GM12878 (cell line): Measurements from ENCODE around the gene SLCO2B1.

ENCODE experiments used
- CREB1 ChIP-seq: IDR thresholded peaks from 2 replicates; pipeline ENCODE4 v1.6.1; 2012; ENCODE audit warnings: low read depth, mild to moderate bottlenecking, inconsistent platforms
- POLR2A ChIP-seq: IDR thresholded peaks from 2 replicates; pipeline ENCODE4 v1.6.1; 2011; ENCODE audit warnings: low read depth, mild to moderate bottlenecking, low read length
- RAD21 ChIP-seq: IDR thresholded peaks from 2 replicates; pipeline ENCODE4 v1.6.1; 2011; ENCODE audit warnings: mild to moderate bottlenecking, low read depth, low read length, moderate library complexity; ENCODE audit not compliant: insufficient read depth
- TAF1 ChIP-seq: IDR thresholded peaks from 2 replicates; pipeline ENCODE4 v1.6.1; 2011; ENCODE audit warnings: mild to moderate bottlenecking, low read depth, low read length, borderline replicate concordance
- TF ChIP-seq, protein P1 (sequence below), 3 experiments: IDR thresholded peaks in 2 of 3; conservative IDR thresholded peaks in 1 of 3; 2 replicates each; pipeline ENCODE4 v1.5.1; 2011; ENCODE audit warnings: low read depth in 3 of 3, low read length in 3 of 3, mild to moderate bottlenecking in 3 of 3, control low read depth in 2 of 3, moderate library complexity in 2 of 3, inconsistent platforms in 1 of 3, mixed read lengths in 1 of 3; ENCODE audit not compliant: control insufficient read depth in 2 of 3, insufficient read depth in 1 of 3; ENCODE audit errors: extremely low read depth in 1 of 3

- TF ChIP-seq, protein P1, sequence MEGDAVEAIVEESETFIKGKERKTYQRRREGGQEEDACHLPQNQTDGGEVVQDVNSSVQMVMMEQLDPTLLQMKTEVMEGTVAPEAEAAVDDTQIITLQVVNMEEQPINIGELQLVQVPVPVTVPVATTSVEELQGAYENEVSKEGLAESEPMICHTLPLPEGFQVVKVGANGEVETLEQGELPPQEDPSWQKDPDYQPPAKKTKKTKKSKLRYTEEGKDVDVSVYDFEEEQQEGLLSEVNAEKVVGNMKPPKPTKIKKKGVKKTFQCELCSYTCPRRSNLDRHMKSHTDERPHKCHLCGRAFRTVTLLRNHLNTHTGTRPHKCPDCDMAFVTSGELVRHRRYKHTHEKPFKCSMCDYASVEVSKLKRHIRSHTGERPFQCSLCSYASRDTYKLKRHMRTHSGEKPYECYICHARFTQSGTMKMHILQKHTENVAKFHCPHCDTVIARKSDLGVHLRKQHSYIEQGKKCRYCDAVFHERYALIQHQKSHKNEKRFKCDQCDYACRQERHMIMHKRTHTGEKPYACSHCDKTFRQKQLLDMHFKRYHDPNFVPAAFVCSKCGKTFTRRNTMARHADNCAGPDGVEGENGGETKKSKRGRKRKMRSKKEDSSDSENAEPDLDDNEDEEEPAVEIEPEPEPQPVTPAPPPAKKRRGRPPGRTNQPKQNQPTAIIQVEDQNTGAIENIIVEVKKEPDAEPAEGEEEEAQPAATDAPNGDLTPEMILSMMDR (IDR thresholded peaks at IDR 0.05 in 2 of 3, conservative IDR thresholded peaks at IDR 0.05 in 1 of 3; ENCODE audit: control insufficient read depth in 2 of 3, extremely low read depth in 1 of 3, insufficient read depth in 1 of 3, low read depth in 3 of 3, low read length in 3 of 3), result no peak
- TF ChIP-seq POLR2A (no peak), CREB1 (no peak), TAF1 (no peak), RAD21 (no peak)
Measured at GRCh38 chr11:75133976-75134375, 16.9 kb upstream of the SLCO2B1 start.
